A673 (cell line): ENCODE measurements around the gene CALN1. TPM values are rescaled to one million over a fixed set of nuclear protein-coding genes. Genes with fewer than 3 reads are reported as not detected.
"Not testable (repeated sequence)": the region's sequence is repeated elsewhere in the genome, so short reads cannot be mapped to it uniquely, and the experiment has no call there.

Source experiments
- BruUV-seq: library from RNA; stranded (reverse); fragments of 400-500 nt; replicated peaks from 2 replicates; lab custom pipeline; 2021; lab: Mats Ljungman, UMichigan
- CTCF ChIA-PET: fragments of 300-600 bp; sonication (Branson Sonifier 250); formaldehyde crosslinking; loops from one replicate; lab custom pipeline; 2022; ENCODE audit warnings: antibody characterized with exemption; lab: Charles Lee
- POLR2A ChIA-PET: fragments of 300-600 bp; sonication (Branson Sonifier 250); formaldehyde crosslinking; loops from one replicate; lab custom pipeline; 2022; ENCODE audit warnings: antibody characterized with exemption; ENCODE audit not compliant: low non-redundant PET; lab: Charles Lee
- DNase-seq: peaks from one replicate; pipeline ENCODE4 v3.0.0-alpha.2; 2015; ENCODE audit warnings: low spot score
- H3K27ac ChIP-seq: fragments of 200-600 bp; sonication (generic); 2 replicates; pipeline ENCODE4 v1.5.1; 2016; ENCODE audit warnings: mixed run types, low read depth, mild to moderate bottlenecking, mixed read lengths, antibody characterized with exemption, low read length; ENCODE audit not compliant: poor library complexity, severe bottlenecking
- H3K27me3 ChIP-seq: fragments of 200-600 bp; sonication (generic); replicated peaks from 2 replicates; pipeline ENCODE4 v1.6.1; 2017; ENCODE audit warnings: mixed run types, low read depth, mild to moderate bottlenecking, mixed read lengths, antibody characterized with exemption, low read length; ENCODE audit not compliant: insufficient read depth, poor library complexity
- H3K36me3 ChIP-seq: fragments of 200-600 bp; sonication (generic); 2 replicates; pipeline ENCODE4 v1.6.1; 2016; ENCODE audit warnings: mixed run types, mild to moderate bottlenecking, mixed read lengths, antibody characterized with exemption, low read length; ENCODE audit not compliant: insufficient read depth, poor library complexity, severe bottlenecking
- H3K4me1 ChIP-seq: fragments of 200-600 bp; sonication (generic); 2 replicates; pipeline ENCODE4 v1.6.1; 2017; ENCODE audit warnings: mixed run types, mild to moderate bottlenecking, mixed read lengths, antibody characterized with exemption, low read length; ENCODE audit not compliant: insufficient read depth, poor library complexity, severe bottlenecking
- H3K4me3 ChIP-seq: fragments of 200-600 bp; sonication (generic); 2 replicates; pipeline ENCODE4 v1.5.1; 2016; ENCODE audit warnings: low read depth, mixed run types, mild to moderate bottlenecking, mixed read lengths, low read length; ENCODE audit not compliant: poor library complexity, severe bottlenecking
- H3K9me3 ChIP-seq: fragments of 200-600 bp; sonication (generic); 2 replicates; pipeline ENCODE4 v1.6.1; 2016; ENCODE audit warnings: mixed run types, low read depth, mild to moderate bottlenecking, mixed read lengths, antibody characterized with exemption, low read length; ENCODE audit not compliant: poor library complexity, severe bottlenecking
- CTCF ChIP-seq: fragments of 300-800, 200-600 bp; sonication (generic); conservative IDR thresholded peaks from 2 replicates; pipeline ENCODE4 v1.5.1; 2017; ENCODE audit warnings: low read depth, mild to moderate bottlenecking, antibody characterized with exemption, low read length, moderate library complexity, mixed read lengths
- EZH2 ChIP-seq: fragments of 200-600 bp; sonication (generic); IDR thresholded peaks from 2 replicates; pipeline ENCODE4 v1.6.1; 2017; ENCODE audit warnings: borderline replicate concordance, low read depth, mild to moderate bottlenecking, mixed read lengths, antibody characterized with exemption, low read length; ENCODE audit not compliant: poor library complexity, severe bottlenecking
- intact Hi-C: fragments of 100-400 bp; cut with micrococcal nuclease; formaldehyde crosslinking; loops from one replicate; pipeline ENCODE4 v1.10.0; 2022; ENCODE audit not compliant: unreplicated experiment
- total RNA-seq: library from RNA; stranded (reverse); gene quantifications from 2 replicates; pipeline ENCODE4 v1.2.3, GENCODE V29; 2021

CALN1 gene
- total RNA-seq, 1 experiment from 2014 or later = not detected

GRCh38 chr7:71824006-71824760 lies 588.0 kb downstream of the CALN1 start:
- Histone ChIP-seq H3K36me3 (no peaks in the 10 kb centered on the region), H3K27ac (no peak overlapping the region), H3K4me3 (no peak overlapping the region), H3K4me1 (no peaks in the 10 kb centered on the region), H3K27me3 (no peaks in the 10 kb centered on the region), H3K9me3 (peaks cover 23% of the 10 kb centered on the region)
- ChIA-PET POLR2A (no interaction called here), CTCF (no interaction called here)
- no peak for TF ChIP-seq CTCF
- TF ChIP-seq EZH2 = no peak
- intact Hi-C loops = no loop called here
- no peak for DNase-seq
- no TSS peak for BruUV-seq

DNA sequence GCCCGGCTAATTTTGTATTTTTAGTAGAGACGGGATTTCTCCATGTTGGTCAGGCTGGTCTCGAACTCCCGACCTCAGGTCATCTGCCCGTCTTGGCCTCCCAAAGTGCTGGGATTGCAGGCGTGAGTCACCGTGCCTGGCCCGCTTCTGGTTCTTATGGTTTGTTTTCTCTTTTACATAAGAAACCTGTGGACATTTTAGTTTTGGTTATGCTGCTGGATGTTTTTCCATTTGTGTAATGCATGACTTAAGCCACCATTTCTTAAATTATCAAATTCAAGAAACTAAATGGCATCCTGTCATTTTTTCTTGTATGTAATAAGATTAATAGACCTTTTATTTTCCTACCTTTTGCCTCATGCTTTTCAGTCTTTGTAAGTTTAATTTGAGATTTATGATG lies 589.7 kb downstream of the CALN1 start:
- H3K9me3 ChIP-seq = peaks cover 23% of the 10 kb centered on the region
- H3K27me3 ChIP-seq, CTCF ChIA-PET, H3K27ac ChIP-seq, H3K36me3 ChIP-seq, intact Hi-C loops, POLR2A ChIA-PET, H3K4me1 ChIP-seq, H3K4me3 ChIP-seq, BruUV-seq, DNase-seq: not testable (repeated sequence)

GRCh38 chr7:71817916-71818315 lies 594.2 kb downstream of the CALN1 start:
- POLR2A ChIA-PET = no interaction called here
- H3K4me3 ChIP-seq = no peak overlapping the region
- no peaks in the 10 kb centered on the region for H3K4me1 ChIP-seq
- intact Hi-C loops = no loop called here
- no peak for DNase-seq
- no peak for TF ChIP-seq EZH2
- no peak overlapping the region for H3K27ac ChIP-seq
- no peaks in the 10 kb centered on the region for H3K27me3 ChIP-seq
- BruUV-seq = no TSS peak
- CTCF ChIA-PET = no interaction called here
- H3K36me3 ChIP-seq = no peaks in the 10 kb centered on the region
- peaks cover 8% of the 10 kb centered on the region for H3K9me3 ChIP-seq

- no TSS peak for BruUV-seq
Measured at GRCh38 chr7:71808115-71808514, 604.0 kb downstream of the CALN1 start.

More at GRCh38 chr7:71808115-71808514, 604.0 kb downstream of the CALN1 start:
- CTCF ChIA-PET = no interaction called here
- H3K27ac ChIP-seq = no peak overlapping the region
- no peaks in the 10 kb centered on the region for H3K27me3 ChIP-seq
- no peaks in the 10 kb centered on the region for H3K36me3 ChIP-seq
- POLR2A ChIA-PET = no interaction called here
- H3K4me3 ChIP-seq = no peak overlapping the region
- H3K4me1 ChIP-seq = no peaks in the 10 kb centered on the region
- H3K9me3 ChIP-seq = peaks cover 8% of the 10 kb centered on the region
- TF ChIP-seq EZH2 (no peak), CTCF (no peak)
- intact Hi-C loops = no loop called here
- no peak for DNase-seq
